Kidney (tissue), 14 donors: ENCODE data around the gene ARHGAP26. TPM values are rescaled to one million over a fixed set of nuclear protein-coding genes. Genes with fewer than 3 reads are reported as not detected.

ENCODE experiments used
- DNase-seq, 5 donors: peaks; one replicate each; pipeline ENCODE4 v3.0.0-alpha.2; 2013 to 2020
- FAIRE-seq: peaks from 2 replicates; lab custom pipeline; 2012; peaks lifted over from hg19 to GRCh38; lab: Jason Lieb, UNC
- H3K27ac ChIP-seq, 2 donors: one replicate each; pipeline ENCODE4 v1.7.0; 2013; ENCODE audit warnings: low read depth in 2 of 2, low read length in 2 of 2, inconsistent platforms in 1 of 2
- H3K27me3 ChIP-seq: one replicate; pipeline ENCODE4 v1.7.1; 2013; ENCODE audit warnings: low read length, inconsistent platforms; ENCODE audit not compliant: control insufficient read depth, insufficient read depth
- H3K36me3 ChIP-seq, 3 donors: one replicate each; pipeline versions ENCODE4 v1.7.0 to v1.7.1; 2013; ENCODE audit warnings: low read length in 3 of 3, control low read depth in 1 of 3, inconsistent platforms in 1 of 3; ENCODE audit not compliant: insufficient read depth in 3 of 3, control insufficient read depth in 2 of 3
- H3K4me1 ChIP-seq, 3 donors: one replicate each; pipeline versions ENCODE4 v1.7.0 to v1.7.1; 2013; ENCODE audit warnings: low read length in 3 of 3, inconsistent platforms in 1 of 3, low read depth in 1 of 3; ENCODE audit not compliant: control insufficient read depth in 2 of 3, insufficient read depth in 2 of 3
- H3K4me3 ChIP-seq, 3 donors: one replicate each; pipeline versions ENCODE4 v1.7.0 to v1.8.1; 2013; ENCODE audit warnings: low read length in 3 of 3, control low read depth in 1 of 3, inconsistent platforms in 1 of 3
- H3K9ac ChIP-seq, 3 donors: one replicate each; pipeline versions ENCODE4 v1.7.0 to v1.7.1; 2013; ENCODE audit warnings: low read length in 3 of 3, control low read depth in 1 of 3, inconsistent platforms in 1 of 3
- H3K9me3 ChIP-seq, 3 donors: one replicate each; pipeline versions ENCODE4 v1.7.0 to v1.7.1; 2013; ENCODE audit warnings: low read length in 3 of 3, control low read depth in 1 of 3, inconsistent platforms in 1 of 3; ENCODE audit not compliant: control insufficient read depth in 2 of 3, insufficient read depth in 1 of 3
- CTCF ChIP-seq: IDR thresholded peaks from 3 replicates; pipeline ENCODE4 v1.5.1; 2012; ENCODE audit warnings: mild to moderate bottlenecking, moderate library complexity, borderline replicate concordance; ENCODE audit not compliant: insufficient read depth; ENCODE audit errors: extremely low read depth
- intact Hi-C: fragments of 100-400 bp; cut with DNase I; formaldehyde crosslinking; loops from one replicate; pipeline ENCODE4 v1.11.1; 2022
- polyA plus RNA-seq: library from polyadenylated mRNA; stranded (reverse); fragments of 350-450 nt; fragmentation: Illumina TruSeq; extraction: RNeasy Lipid Tissue Mini Kit (QIAGEN cat#74804); gene quantifications from one replicate; pipeline ENCODE4 v1.2.3, GENCODE V29; 2014; ENCODE audit warnings: low read depth, low replicate concordance; ENCODE audit not compliant: insufficient read depth
- total RNA-seq: library from RNA; stranded (reverse); fragmentation: NEBNext Ultra II Directional; extraction: Animal tissue kit (Norgen Biotek cat#: 25700); gene quantifications from one replicate; pipeline ENCODE4 v1.2.1, GENCODE V29; 2021
- donor health status: control.
- donor health status: control.
- donor health status: control.
- donor health status: control.
- donor health status: control.
- donor health status: DM: yes; HTN: yes; CAD: no.
- donor health status: Normal renal cell carcinoma (clear cell type).

The ARHGAP26 gene
- total and polyA plus RNA-seq, 2 donors from 2014 or later = 2.5 to 85.7 TPM

GRCh38 chr5:143214458-143214857 is 444.3 kb downstream of the ARHGAP26 start:
- DNase-seq = no peak
- Histone ChIP-seq H3K4me1 (peaks cover 0 to 7% (median 6%) of the 10 kb centered on the region in 3 donors), H3K27me3 (no peaks in the 10 kb centered on the region)

GRCh38 chr5:143214890-143215289 is 444.7 kb downstream of the ARHGAP26 start:
- H3K9me3 ChIP-seq = no peaks in the 10 kb centered on the region
- H3K36me3 ChIP-seq = no peaks in the 10 kb centered on the region
- FAIRE-seq = no peak
- intact Hi-C loops = no loop called here
- peaks cover 0 to 7% (median 6%) of the 10 kb centered on the region in 3 donors for H3K4me1 ChIP-seq
- TF ChIP-seq CTCF = no peak
- peak in 4 of 5 donors; percentile 71 to 81 (median 75) for DNase-seq
- H3K27ac ChIP-seq = no peak overlapping the region
- H3K27me3 ChIP-seq = no peaks in the 10 kb centered on the region
- no peak overlapping the region for H3K9ac ChIP-seq
- no peak overlapping the region for H3K4me3 ChIP-seq

More at GRCh38 chr5:143214458-143214857, 444.3 kb downstream of the ARHGAP26 start:
- TF ChIP-seq CTCF = no peak
- no peaks in the 10 kb centered on the region for H3K9me3 ChIP-seq
- no peak overlapping the region for H3K27ac ChIP-seq
- FAIRE-seq = no peak
- H3K9ac ChIP-seq = no peak overlapping the region
- intact Hi-C loops = no loop called here
- no peak overlapping the region for H3K4me3 ChIP-seq
- H3K36me3 ChIP-seq = no peaks in the 10 kb centered on the region

GRCh38 chr5:143215690-143216089 is 445.5 kb downstream of the ARHGAP26 start:
- Histone ChIP-seq H3K4me1 (peaks cover 0 to 7% (median 6%) of the 10 kb centered on the region in 3 donors), H3K4me3 (no peak overlapping the region), H3K27ac (no peak overlapping the region), H3K27me3 (no peaks in the 10 kb centered on the region), H3K36me3 (no peaks in the 10 kb centered on the region), H3K9ac (no peak overlapping the region), H3K9me3 (no peaks in the 10 kb centered on the region)
- FAIRE-seq = no peak
- DNase-seq = no peak
- intact Hi-C loops = no loop called here
- TF ChIP-seq CTCF = no peak

- FAIRE-seq = no peak
- peak in 1 of 5 donors; percentile 19 for DNase-seq
Observed at GRCh38 chr5:143216211-143216610, 446.0 kb downstream of the ARHGAP26 start.

More at GRCh38 chr5:143216211-143216610, 446.0 kb downstream of the ARHGAP26 start:
- Histone ChIP-seq H3K27ac (no peak overlapping the region), H3K27me3 (no peaks in the 10 kb centered on the region), H3K36me3 (no peaks in the 10 kb centered on the region), H3K4me1 (peaks cover 0 to 7% (median 6%) of the 10 kb centered on the region in 3 donors), H3K4me3 (no peak overlapping the region), H3K9me3 (no peaks in the 10 kb centered on the region), H3K9ac (no peak overlapping the region)
- TF ChIP-seq CTCF = no peak
- intact Hi-C loops = no loop called here
